ENCODE results near the gene BLOC1S4. TPM values are rescaled to one million over a fixed set of nuclear protein-coding genes. Genes with fewer than 3 reads are reported as not detected.

The BLOC1S4 gene
- total RNA-seq, 1 experiment from 2014 or later = 14.9 TPM

DNA sequence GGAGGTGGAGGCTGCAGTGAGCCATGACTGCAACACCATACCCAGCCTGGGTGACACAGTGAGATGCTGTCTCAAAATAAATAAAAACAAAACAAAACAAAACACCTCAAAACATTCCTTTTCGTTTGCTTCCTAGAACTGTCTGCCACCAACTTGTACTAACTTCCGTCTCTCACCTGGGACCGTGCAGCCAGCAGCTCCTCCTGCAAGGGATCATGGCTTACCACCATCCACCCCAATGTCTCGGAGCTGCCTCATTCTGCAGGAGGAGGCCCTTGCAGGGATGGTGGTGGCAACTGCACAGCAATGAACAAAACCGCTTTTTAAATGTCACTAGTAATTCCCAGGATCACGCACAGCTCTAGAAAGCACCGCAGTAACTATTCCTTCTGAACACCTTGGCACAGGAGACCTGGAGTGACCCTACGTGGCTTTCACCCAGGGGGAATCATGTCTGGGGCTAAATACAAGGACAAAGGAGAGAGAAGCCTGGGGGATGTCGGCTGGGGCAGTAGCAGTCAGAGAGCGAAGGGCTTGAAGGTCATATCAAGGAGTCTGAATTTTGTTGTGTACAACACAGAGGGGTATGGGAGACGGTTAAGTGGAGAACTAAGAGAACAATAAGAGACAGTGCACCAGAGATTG, 49.1 kb downstream of the BLOC1S4 start:
- Histone ChIP-seq H3K4me2 (ENCODE audit: insufficient read depth, insufficient read length, low read length) (no peak overlapping the region), H4K5ac (ENCODE audit: insufficient read length, low read depth, low read length) (no peak overlapping the region), H2BK5ac (ENCODE audit: insufficient read length, low read length) (no peak overlapping the region), H2AK5ac (ENCODE audit: insufficient read length, low read length) (no peak overlapping the region), H2BK120ac (ENCODE audit: low read depth, low read length, poor library complexity, severe bottlenecking) (no peak overlapping the region), H4K91ac (ENCODE audit: insufficient read length, low read depth, low read length) (no peak overlapping the region), H3K9me3 (ENCODE audit: control insufficient read depth, low read depth, low read length) (no peaks in the 10 kb centered on the region), H3K4ac (ENCODE audit: low read depth, low read length) (no peak overlapping the region), H4K8ac (replicated peaks; ENCODE audit: insufficient read length, low read depth, low read length) (no peak overlapping the region), H3K23me2 (ENCODE audit: insufficient read length, low read depth, low read length, poor library complexity, severe bottlenecking) (no peaks in the 10 kb centered on the region), H3K14ac (ENCODE audit: insufficient read depth, low read length) (no peak overlapping the region; the same call in 1 of the 2 replicates), H2BK12ac (ENCODE audit: insufficient read length, low read depth, low read length) (no peak overlapping the region), H3K56ac (ENCODE audit: insufficient read length, low read depth, low read length) (no peak overlapping the region), H3K27ac (ENCODE audit: insufficient read length, low read depth, low read length) (no peak overlapping the region), H3K79me1 (ENCODE audit: insufficient read depth, low read depth, low read length, poor library complexity, severe bottlenecking) (no peaks in the 10 kb centered on the region), H3K9ac (ENCODE audit: extremely low read depth, insufficient read length, low read length) (no peak overlapping the region), H2BK20ac (ENCODE audit: low read depth, low read length, poor library complexity, severe bottlenecking) (no peak overlapping the region), H2AFZ (ENCODE audit: low read length) (no peak overlapping the region), H3K23ac (ENCODE audit: insufficient read length, low read depth, low read length) (no peak overlapping the region), H3K4me1 (ENCODE audit: insufficient read depth, low read length) (no peaks in the 10 kb centered on the region), H3T11ph (ENCODE audit: low read length) (no peak overlapping the region), H3K18ac (ENCODE audit: insufficient read length, low read depth, low read length) (no peak overlapping the region), H2BK15ac (ENCODE audit: low read depth, low read length) (no peak overlapping the region), H4K20me1 (ENCODE audit: control insufficient read depth, insufficient read depth, insufficient read length) (no peaks in the 10 kb centered on the region), H3K27me3 (ENCODE audit: insufficient read depth, low read length) (no peaks in the 10 kb centered on the region), H3K79me2 (ENCODE audit: insufficient read depth, low read length) (no peaks in the 10 kb centered on the region)
- WGBS (ENCODE audit: extremely low coverage, insufficient read length, low lambda C conversion rate) = no CpG with 5 or more reads among the region's 11 CpGs
- H3K36me3 Mint-ChIP-seq (ENCODE audit: insufficient read depth in 1 of 3, low read depth in 3 of 3) = no peaks in the 10 kb centered on the region
- TF ChIP-seq, protein P1, sequence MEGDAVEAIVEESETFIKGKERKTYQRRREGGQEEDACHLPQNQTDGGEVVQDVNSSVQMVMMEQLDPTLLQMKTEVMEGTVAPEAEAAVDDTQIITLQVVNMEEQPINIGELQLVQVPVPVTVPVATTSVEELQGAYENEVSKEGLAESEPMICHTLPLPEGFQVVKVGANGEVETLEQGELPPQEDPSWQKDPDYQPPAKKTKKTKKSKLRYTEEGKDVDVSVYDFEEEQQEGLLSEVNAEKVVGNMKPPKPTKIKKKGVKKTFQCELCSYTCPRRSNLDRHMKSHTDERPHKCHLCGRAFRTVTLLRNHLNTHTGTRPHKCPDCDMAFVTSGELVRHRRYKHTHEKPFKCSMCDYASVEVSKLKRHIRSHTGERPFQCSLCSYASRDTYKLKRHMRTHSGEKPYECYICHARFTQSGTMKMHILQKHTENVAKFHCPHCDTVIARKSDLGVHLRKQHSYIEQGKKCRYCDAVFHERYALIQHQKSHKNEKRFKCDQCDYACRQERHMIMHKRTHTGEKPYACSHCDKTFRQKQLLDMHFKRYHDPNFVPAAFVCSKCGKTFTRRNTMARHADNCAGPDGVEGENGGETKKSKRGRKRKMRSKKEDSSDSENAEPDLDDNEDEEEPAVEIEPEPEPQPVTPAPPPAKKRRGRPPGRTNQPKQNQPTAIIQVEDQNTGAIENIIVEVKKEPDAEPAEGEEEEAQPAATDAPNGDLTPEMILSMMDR (conservative IDR thresholded peaks at IDR 0.05) = no peak
- no peak overlapping the region for H3K4me3 Mint-ChIP-seq
- no peaks in the 10 kb centered on the region for H3K9me3 Mint-ChIP-seq
- DNase-seq = no peak
- H3K27ac Mint-ChIP-seq = no peak overlapping the region
- peaks cover 4% of the 10 kb centered on the region for H3K27me3 Mint-ChIP-seq (ENCODE audit: low read depth)
- H3K4me1 Mint-ChIP-seq = peaks cover 3 to 12% of the 10 kb centered on the region in 2 experiments; a peak in 3 of 4 replicates
